Uterus (tissue), 2 donors: Measurements from ENCODE around the gene ANKRD45.

Experiments used
- CTCF ChIP-seq, 4 experiments: fragments of 200-600 bp in 2 of 4; fragments of 450-650 bp in 2 of 4; sonication (generic) in 2 of 4; IDR thresholded peaks; one replicate each; pipeline ENCODE4 v1.5.1; 2016 to 2019; ENCODE audit warnings: antibody characterized with exemption in 4 of 4, mild to moderate bottlenecking in 2 of 4, moderate library complexity in 1 of 4
- POLR2A ChIP-seq, 2 donors: fragments of 450-650 bp; IDR thresholded peaks; one replicate each; pipeline ENCODE4 v1.6.1; 2016; ENCODE audit warnings: antibody characterized with exemption in 2 of 2, mild to moderate bottlenecking in 1 of 2, moderate library complexity in 1 of 2

- TF ChIP-seq POLR2A (IDR thresholded peaks at IDR 0.05): no peak
- TF ChIP-seq CTCF (IDR thresholded peaks at IDR 0.05): no peak
Measured at GRCh38 chr1:173715538-173715844, 45.8 kb upstream of the ANKRD45 start.
